Pons (tissue), 1 donor: ENCODE measurements around the gene DPP6.
A peak's percentile ranks its signal among the peaks of the same experiment; 100 is the strongest.

ENCODE experiments used
- DNase-seq: peaks from one replicate; pipeline ENCODE4 v3.0.0-alpha.2; 2016; ENCODE audit warnings: low spot score

The DPP6 gene

DNA sequence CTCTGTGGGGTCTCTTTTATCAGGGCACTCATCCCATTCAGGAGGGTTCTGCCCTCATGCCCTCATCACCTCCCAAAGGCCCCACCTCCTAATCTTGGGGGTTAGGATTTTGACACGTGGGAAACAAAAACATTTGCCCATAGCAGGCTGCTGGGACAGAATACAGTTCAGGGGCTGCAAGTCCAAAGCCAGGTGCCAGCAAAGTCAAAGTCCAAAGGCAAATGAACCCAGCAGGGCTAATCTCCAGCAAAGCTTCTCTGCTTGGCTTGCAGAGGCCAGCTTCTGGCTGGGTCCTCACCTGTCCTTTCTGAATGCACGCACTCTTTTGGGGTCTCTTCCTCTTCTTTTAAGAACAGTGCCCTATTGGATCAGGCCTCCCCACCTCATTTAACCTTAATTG, 359.9 kb downstream of the DPP6 start:
- DNase-seq = no peak

DNA sequence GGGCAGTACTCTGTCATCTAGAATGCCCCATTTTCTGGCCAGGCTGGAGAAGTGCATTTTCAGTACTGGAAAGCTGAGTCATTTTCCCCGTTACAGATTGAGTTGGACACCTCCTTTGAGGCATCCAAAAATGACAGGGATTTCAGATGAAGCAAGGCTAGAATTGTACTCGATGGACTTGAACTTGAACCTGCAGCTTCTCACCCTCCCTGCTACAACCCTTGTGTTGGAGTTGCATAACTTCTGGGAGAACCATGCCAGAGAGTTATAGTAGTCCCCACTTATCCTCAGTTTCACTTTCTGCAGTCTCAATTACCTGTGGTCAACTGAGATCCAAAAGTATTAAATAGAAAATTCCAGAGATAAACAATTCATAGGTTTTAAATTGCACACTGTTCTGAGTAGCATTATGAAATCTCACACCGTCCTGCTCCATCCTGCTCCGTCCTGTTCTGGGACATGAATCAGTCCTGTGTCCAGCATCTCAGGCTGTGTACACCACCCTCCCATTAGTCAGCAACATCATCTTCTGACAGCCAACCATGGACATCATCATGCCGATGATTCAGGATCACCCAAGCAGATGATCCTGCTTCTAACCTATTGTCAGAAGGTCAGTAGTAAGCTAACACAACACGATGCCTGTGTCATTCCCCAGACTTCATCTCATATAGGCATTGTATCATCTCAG, 363.7 kb downstream of the DPP6 start:
- no peak for DNase-seq

DNA sequence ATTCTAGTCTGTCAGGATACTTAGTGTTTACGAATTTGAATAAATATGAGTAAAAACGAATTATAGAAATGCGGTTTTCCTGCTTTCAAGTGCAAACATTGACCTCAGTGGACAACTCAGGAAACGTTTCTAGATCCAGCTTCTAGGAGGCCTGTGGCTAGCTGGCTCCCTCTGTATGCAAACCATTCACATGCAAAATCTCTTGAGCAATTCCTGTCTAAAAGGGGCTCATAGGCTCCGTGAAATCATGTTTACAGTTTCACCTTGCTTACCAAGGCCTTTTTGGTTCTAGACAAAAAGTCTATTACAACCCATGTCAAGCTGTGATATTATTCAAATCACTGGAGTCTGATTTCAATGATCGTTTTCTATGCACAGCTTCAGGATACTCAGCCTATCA, 364.5 kb downstream of the DPP6 start:
- no peak for DNase-seq

DNA sequence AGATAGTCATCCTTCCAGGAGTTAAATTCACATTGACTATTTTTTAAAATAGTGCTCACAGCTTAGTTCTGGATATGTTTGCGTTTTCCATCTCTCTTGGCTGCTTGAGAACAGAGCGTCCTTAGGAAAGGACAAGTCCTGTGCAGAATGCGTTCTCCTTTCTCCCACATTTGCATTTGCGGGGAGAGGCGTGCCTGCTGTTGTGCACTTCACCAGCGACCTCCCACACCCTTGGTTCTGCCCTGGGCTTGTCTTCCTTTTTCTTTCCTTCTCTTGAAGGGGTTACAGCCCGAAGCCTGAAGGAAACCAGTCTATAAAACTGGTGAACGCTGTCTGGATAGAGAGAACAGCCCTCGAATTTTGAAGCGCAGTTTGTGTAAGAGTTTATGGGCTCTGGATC, 367.1 kb downstream of the DPP6 start:
- no peak for DNase-seq

DNA sequence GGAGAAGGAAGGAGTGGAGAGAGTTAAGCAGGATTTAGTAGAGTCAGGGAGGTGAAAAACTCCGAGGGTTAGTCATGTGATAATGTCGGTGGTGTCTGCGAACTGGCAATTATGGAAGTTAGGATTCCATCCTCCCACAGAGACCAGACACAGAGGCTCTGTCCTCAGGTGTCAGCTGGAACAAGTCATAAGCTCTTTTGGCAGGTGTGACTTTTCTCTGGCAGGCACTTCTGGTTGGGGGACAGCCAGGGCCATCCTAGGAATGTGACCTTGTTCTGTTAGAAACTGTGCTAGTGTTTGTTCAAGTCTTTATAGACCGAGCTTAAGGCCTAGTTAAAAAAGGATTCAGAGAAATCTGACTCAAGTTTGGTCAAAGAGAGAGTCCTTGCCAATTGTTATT, 371.0 kb downstream of the DPP6 start:
- DNase-seq = peak; percentile 74

DNA sequence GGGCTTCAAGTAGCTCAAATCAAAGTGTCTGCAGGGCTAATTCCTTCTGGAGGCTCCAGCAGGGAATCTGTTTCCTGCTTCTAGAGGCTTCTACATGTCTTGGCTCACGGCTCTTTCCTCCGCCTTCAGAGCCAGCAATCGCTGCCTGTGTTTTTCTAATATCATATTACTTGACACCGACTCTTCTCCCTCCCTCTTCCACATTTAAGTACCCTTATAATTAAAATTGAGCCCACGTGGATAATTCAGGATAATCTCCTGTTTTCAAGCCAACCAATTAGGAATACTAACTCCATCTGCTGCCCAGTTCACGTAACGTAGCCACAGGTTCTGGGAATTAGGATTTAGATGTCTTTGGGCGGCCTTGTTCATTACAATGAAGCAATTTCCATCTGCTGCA, 372.2 kb downstream of the DPP6 start:
- DNase-seq = no peak

DNA sequence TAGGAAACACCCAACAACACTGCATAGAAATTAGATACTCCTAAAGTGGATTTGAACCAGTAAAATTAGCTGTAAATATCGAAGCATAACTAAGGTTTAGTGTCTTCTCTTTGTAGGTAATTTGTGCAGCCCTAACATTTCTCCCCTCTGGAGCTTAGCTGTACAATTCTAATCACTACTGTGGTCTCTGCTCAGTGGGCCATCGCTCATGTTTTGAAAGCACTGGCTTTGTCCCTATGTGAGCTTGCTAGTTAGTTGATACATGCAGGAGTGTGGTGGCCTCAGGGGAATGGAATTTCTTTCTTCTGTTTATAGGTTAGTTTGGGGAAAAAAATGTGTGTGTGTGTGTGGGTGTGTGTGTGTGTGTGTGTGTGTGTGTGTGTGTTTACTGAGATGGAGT, 373.1 kb downstream of the DPP6 start:
- no peak for DNase-seq

DNA sequence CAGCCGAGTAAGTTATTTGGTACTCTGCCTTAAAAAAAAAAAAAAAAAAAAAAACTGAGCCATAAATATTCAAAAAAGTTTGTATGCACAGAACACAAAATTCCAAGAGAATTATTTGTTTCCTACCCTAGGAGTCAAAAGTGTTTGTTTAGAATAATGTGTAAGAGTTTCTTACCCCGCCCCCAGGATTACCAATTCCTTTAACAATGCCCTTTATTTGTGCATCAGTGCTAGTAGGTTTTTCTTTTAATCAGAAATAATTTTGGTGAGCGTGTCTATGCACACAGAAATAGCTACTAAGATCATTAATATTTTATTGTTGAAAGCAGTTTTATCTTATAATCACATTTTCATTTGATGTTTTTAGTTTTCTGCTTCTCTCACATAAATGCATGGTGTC, 374.6 kb downstream of the DPP6 start:
- DNase-seq = peak; percentile 65

DNA sequence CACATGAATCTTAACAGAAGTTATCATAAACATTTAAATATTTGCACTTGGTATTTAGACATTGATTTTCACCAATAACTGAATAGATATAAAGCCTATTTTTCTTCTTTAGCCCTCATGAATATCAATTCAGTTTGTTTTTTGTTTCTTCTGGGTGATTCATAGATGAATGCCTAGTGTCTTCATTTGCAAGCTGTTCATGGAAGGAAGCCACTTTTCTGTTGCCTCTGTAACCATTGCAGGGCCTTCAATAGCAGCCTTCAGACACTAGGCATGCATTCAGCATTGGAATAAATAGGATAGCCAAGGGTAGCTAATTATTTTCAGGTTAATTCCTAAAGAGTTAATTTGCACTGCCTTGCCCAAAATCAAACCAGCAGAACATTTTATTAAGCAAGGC, 375.3 kb downstream of the DPP6 start:
- peak; percentile 96 for DNase-seq

DNA sequence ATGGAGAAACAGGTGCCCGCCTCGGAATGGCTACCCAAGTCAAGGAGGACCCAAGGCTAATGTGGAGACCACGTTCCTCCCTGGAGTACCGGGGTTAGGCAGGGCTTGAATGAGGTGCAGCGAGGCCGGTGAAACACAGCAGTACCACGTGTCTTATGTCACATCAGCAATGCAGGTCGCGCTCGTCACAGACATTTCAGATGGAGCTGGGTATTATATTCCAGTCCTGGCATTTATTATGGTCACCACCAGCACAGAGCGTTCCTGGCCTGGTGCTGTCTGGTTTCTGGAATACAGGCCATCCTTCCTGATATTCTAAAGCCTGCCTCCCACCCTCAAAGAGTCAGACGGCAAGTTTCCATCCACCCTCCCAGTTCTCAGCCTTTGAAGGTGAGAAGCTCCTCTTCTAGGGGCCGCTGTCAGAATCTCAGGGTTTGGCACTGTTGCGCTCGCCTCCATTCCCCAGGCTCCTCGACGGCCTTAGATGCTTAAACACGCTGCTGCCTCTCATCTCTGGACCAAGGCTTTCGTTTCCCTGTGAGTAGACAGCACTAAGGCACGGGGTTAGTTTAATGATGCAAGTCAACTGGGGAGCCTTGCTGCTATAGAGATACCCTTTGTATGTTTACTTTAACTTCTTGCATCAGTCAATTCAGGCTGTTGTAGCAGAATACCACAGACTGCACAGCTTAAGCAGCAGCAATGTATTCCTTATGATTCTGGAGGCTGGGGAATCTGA, 377.6 kb downstream of the DPP6 start:
- no peak for DNase-seq

DNA sequence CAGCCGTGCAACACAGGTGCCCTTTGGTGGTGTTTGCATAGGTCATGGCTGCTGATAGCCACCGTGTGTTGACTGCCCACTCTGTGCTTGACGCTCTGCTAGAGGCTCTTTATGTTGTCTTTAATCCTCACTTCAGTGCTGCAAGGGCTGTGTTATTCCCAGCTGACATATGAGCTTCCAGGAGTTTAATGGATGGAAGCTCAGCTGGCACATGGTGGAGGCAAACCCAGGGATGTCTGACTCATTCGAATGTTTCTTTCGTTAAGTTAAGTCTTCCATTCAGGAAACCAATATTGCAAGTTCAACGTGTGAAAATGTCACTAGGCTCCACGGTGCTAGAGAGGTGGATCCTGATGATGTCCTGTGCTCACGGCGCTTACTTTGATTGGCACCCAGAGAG, 378.4 kb downstream of the DPP6 start:
- DNase-seq = no peak

DNA sequence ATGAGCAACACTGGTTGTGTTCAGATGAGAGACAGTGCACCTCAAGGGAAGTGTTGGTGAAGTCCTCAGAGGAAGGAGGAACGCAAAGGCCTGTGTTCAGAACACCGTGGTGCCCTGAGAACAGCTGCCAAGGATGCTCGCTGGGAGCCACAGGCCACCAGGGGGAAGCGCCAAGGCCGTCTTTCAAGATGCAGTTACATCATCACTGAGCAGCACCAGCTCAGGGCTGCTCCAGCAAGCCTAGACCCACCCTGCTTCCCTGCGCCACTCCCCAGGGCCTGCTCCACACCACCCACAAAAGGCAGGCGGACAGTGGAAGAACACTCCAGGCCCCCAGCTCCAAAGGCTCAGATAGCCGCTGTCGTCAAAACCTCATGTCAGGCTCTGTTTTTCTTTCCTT, 378.8 kb downstream of the DPP6 start:
- DNase-seq = no peak

DNA sequence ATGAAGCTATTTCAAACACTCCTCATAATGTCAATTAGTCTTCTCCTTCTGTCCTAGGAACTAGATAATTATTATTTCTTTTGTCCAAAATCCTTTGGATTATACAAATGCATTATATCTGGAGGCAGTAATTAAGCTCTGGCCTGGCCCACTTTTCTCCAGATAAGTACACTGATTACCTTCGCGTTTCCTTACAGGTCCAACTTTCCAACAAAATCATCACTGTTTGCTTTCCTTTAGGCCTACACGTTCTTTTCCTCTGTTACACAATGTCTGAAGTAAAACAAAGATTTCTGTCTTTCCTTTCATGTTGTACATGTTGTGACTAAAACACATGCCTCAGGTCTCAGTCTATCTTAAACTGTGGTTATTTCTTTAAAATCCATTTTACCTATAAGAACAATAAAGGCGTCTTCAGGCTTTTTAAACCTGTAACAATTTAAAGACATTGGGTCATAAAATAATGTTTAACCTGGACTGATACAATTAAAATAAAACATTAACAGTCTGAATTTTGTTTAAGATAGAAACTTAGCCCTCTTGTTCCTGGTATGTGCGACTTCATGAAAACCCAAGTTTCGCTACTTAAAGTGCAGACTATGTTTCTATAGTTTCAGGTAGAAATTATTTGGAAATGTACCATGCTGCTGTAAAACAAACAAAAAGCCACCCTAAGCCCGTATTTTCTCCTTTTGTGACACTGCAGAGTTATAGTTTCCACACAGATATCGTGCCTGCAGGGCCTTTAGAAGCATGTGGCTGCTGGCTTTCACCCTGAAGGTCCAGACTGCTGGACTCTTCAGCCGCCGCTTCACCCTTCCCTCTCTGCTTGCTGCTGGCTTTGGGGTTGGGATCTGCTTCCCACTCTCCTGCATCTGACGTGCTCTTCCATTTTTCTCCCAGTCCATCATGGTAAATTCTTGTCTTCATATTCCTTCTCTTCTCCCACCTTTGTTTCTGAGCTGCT, 381.7 kb downstream of the DPP6 start:
- DNase-seq = no peak

DNA sequence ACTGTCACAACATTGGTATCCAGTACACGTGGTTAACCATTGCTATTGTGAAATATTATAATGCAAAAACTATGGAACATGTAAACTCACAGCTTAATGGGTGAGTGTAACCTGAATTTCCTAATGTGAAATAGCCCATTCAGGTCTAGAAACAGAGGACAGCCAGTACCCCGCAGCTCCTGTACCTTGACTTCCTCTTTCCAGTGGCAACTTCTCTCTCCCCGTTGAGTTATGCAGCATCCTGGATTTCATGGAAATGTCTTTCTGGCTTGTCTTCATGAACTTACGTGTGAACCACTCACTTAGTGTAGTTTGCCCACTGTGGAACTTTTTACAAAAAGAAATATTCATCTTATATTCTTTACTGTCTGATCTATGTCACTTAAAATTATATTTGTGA, 384.4 kb downstream of the DPP6 start:
- DNase-seq = no peak

DNA sequence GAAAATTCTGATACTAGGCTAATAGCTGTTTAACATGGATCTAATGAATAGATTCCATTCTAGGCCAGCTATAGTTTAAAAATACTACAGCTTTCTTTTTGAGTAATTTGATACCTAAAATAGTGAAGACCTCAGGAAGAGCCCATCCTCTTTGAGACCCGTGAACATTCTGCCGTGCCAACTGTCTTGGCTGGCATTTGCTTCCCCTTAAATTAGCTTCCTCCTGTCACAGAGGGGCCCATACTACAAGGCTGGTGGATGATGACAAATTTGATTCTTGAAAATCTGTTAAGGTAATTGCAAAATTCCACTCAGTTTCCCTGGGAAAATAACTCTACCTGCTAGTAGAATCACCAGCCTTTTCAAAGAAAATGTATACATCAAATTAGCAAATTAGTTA, 385.0 kb downstream of the DPP6 start:
- no peak for DNase-seq

DNA sequence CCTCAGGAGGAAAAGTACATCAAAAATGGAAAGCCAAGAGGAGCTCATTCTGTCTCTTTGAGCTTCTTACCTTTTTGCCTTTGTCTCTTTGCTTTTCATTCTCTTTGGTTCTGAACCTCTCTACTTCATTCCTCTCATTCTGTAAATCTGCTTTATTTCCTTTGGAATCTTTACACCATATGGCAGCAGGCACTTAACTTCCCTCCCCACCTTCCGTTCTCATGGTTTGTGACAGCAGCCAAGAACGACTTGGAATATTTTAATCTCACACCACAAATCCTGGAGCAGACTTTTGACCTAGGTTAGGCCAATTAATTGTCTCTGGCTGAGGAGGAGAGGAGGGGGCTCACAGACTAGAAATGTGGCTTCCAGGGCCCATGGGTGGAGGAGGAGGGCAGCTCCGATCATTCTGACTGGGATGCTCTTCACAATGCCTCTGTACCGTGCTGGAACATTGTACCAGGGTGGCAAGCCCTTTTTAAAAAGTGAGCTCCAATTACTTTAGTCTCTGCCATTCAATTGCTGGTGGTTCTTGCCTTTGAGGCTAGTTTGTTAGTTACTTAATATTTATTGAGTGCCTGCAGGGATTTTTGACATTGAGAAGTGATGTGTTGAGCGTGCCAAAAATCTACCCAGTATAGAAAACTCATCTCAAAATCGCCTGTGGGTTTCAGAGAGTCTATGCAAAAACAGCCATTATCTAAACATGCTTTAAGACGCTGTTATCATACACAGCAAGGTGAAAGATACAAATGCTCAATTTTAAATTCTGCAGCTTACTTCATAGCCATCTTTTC, 386.6 kb downstream of the DPP6 start:
- no peak for DNase-seq

DNA sequence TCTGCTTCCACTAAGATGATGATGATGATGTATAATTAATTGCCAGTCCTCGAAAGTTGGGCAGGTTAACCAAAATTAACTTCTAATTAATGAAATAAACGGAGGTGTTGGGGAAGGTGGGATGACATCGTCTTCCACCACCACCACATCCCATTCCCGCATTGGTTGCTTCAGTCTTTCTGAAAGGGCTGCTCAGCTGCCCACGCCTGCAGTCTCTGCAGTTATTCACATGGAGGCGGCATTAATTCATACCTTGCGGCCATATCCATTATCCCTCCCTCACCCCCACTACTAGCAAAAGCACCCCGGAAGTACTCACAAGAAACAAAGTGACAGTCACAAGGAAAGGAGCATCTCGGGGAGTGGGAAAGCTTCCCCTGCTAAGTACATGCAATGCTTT, 387.9 kb downstream of the DPP6 start:
- DNase-seq = no peak

DNA sequence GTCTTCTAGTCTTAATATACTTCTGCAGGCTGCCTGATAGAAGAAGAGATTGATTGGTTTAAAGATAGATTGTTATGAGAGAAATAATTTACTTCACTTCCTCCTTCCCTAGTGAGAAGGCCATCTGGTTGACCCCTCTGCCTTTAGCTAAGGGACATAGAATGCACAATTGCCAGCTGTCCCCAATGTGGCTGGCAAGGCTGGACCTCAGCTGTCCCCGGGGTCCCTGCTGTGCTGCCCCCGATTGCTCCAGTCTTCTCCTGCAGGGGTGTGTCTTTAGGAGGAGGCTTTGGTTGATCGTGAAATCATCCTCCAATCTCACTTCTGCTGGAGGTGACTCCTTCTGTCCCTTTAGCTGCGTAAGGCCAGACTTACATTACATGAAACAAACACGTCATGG, 388.5 kb downstream of the DPP6 start:
- DNase-seq = no peak

DNA sequence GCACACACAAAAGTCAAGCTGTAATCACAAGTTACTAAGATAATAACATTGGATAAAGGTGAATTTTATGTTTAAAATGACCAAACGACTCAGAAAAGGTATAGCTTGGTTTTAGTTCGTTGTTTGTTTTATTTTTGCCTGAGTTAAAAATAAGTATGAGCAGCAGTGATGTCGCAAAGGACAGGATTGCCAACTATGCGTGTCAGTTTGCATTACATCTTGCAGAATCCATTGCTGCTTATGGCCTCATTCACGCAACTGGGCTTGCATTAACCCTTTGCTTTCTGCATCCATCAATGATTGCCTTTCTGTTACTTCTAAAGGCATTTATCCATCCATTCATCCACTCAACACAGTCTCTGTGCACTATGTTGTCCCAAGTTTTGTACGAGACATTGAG, 389.6 kb downstream of the DPP6 start:
- no peak for DNase-seq

DNA sequence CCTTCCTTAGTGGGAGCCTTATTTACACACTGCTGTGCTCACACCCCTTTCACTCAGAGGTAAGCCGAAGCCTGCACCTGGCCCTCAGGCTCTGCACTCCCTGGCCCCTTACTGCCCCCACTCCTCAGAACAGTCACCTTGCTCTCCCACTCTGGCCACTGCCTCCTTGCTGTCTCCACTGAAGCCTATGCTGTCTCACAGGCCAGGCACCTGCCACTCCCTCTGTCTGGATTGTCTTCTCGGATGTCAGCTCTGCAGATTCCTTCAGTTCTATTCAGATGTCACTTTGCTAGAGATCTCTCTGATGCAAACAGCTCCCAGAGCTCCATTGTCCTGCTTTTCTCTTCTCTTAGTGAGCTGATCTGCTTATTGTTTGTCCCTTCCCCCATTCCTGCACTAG, 390.7 kb downstream of the DPP6 start:
- no peak for DNase-seq

DNA sequence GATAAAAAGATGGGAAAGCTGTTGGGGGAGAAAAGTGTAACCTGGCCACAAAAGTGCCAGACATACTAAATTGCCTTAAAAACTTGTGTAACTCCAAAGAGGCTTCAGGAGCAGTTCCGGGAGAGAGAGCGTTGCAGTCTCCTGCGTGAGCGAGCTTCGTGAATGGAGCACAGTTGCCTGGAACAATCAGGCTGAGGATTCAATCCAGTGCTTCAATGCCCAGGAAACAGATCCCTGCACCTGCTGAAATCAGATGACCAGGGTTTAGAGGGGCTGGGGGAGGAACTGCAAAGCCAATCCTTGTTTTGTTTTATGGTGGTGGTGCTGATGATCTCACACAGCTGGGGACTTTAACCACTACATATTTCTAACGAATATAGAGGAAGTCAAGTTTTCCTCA, 398.3 kb downstream of the DPP6 start:
- DNase-seq = no peak
